ENCODE data around the gene RFK.

Gene RFK

GRCh38 chr9:76433406-76433805 lies 39.2 kb upstream of the RFK start:
- no peak overlapping the region for H3K4me3 ChIP-seq (replicated peaks; ENCODE audit: low read depth, low read length)
- DNase-seq (ENCODE audit: low read depth), result no peak
- TF ChIP-seq CTCF (IDR thresholded peaks at IDR 0.05; ENCODE audit: low read length, missing control alignments), result no peak

GRCh38 chr9:76431601-76432000 lies 37.4 kb upstream of the RFK start:
- H3K4me3 ChIP-seq (replicated peaks; ENCODE audit: low read depth, low read length), result no peak overlapping the region
- no peak for DNase-seq (ENCODE audit: low read depth)
- TF ChIP-seq CTCF (IDR thresholded peaks at IDR 0.05; ENCODE audit: low read length, missing control alignments), result no peak

- no peak overlapping the region for H3K4me3 ChIP-seq (replicated peaks; ENCODE audit: low read depth, low read length)
- no peak for TF ChIP-seq CTCF (IDR thresholded peaks at IDR 0.05; ENCODE audit: low read length, missing control alignments)
- DNase-seq (ENCODE audit: low read depth), result no peak
Measured at GRCh38 chr9:76426807-76427419, 32.7 kb upstream of the RFK start.

GRCh38 chr9:76425677-76426453 lies 31.6 kb upstream of the RFK start:
- H3K4me3 ChIP-seq (replicated peaks; ENCODE audit: low read depth, low read length), result no peak overlapping the region
- TF ChIP-seq CTCF (IDR thresholded peaks at IDR 0.05; ENCODE audit: low read length, missing control alignments), result no peak
- no peak for DNase-seq (ENCODE audit: low read depth)

- DNase-seq (ENCODE audit: low read depth), result no peak
- H3K4me3 ChIP-seq (replicated peaks; ENCODE audit: low read depth, low read length), result no peak overlapping the region
- no peak for TF ChIP-seq CTCF (IDR thresholded peaks at IDR 0.05; ENCODE audit: low read length, missing control alignments)
Measured at GRCh38 chr9:76424491-76424890, 30.3 kb upstream of the RFK start.

GRCh38 chr9:76423216-76424177 lies 29.3 kb upstream of the RFK start:
- no peak for TF ChIP-seq CTCF (IDR thresholded peaks at IDR 0.05; ENCODE audit: low read length, missing control alignments)
- no peak overlapping the region for H3K4me3 ChIP-seq (replicated peaks; ENCODE audit: low read depth, low read length)
- DNase-seq (ENCODE audit: low read depth), result no peak

Measured in fibroblast of pulmonary artery (primary cell).